AG20443 (cell line): ENCODE measurements around the gene C12orf50.
A peak's percentile ranks its signal among the peaks of the same experiment; 100 is the strongest.
"Not testable (repeated sequence)": the region's sequence is repeated elsewhere in the genome, so short reads cannot be mapped to it uniquely, and the experiment has no call there.

Source experiments
- DNase-seq: peaks from one replicate; pipeline ENCODE4 v3.0.0; 2012; ENCODE audit warnings: low spot score, mixed read lengths

C12orf50 gene

DNA sequence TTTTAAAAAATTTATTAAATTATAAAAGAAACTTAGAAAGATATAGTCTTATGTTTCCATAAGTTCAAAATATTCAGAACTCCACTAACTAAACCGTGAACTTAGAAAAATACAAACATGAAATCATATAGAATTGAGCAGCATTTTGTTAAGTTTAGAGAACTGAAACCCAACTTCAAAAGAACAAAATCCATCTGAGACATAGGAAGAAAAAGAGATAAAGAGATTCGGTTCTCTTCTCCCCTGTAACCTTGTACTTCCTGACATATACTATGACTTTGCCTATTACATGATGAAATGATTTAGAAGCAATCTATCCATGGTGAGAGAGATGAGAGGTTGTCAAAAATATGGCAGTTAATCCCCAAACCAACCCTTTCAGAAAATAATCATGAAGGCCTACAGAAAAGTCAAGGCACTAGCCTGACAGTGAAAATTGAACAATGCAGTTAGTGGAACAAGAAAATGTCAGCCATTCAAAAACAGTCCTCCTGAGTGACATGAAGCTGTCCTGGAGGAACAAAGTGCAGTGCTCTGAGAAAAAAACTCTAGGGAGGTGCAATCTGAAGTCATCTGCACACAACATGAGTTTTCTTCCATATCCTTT is 44.0 kb downstream of the C12orf50 start:
- no peak for DNase-seq

DNA sequence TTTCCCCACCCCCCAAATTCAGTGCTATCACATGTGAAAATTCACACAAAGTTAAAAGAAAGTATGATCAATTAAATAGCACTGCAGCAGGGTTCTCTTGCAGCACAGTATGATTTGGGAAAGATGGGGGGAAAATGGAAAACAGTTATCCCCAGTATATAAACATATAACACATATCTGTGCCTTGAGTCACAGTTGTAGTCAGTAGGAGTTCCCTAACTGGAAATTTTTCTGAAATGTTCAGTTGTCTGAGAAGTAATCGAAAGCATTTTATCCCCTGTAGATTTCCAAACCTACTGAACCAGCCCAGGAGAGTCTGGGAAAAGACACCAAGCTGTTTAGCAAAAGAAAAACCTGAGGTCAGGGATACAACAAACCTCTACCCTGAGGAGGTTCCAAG is 47.0 kb downstream of the C12orf50 start:
- peak; percentile 13 for DNase-seq

- DNase-seq = no peak
Measured at GRCh38 chr12:87981495-87981894, 47.7 kb downstream of the C12orf50 start.

- no peak for DNase-seq
Measured at GRCh38 chr12:87975879-87976278, 53.3 kb downstream of the C12orf50 start.

- no peak for DNase-seq
Measured at GRCh38 chr12:87967871-87968270, 61.3 kb downstream of the C12orf50 start.

DNA sequence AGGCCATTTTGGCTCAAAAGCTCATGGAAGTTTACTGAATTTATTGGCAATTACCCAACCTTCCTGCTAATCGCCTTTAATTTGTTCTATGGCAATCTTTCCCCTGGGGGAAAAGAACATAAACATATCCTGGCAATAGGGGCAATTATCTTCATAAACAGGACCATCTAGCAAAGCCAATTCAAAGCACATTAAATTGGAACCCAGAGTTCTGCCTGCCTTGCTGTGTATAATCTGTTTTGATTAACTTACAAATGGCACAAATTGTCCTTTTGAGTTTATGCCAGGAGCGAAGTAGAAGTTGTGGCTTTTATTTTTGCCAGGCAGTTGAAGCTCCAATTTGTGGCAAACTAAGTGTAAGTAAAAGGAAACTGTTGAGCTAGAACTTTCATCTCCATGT is 68.6 kb downstream of the C12orf50 start:
- no peak for DNase-seq

GRCh38 chr12:87954028-87954427 is 75.2 kb downstream of the C12orf50 start:
- DNase-seq = not testable (repeated sequence)

DNA sequence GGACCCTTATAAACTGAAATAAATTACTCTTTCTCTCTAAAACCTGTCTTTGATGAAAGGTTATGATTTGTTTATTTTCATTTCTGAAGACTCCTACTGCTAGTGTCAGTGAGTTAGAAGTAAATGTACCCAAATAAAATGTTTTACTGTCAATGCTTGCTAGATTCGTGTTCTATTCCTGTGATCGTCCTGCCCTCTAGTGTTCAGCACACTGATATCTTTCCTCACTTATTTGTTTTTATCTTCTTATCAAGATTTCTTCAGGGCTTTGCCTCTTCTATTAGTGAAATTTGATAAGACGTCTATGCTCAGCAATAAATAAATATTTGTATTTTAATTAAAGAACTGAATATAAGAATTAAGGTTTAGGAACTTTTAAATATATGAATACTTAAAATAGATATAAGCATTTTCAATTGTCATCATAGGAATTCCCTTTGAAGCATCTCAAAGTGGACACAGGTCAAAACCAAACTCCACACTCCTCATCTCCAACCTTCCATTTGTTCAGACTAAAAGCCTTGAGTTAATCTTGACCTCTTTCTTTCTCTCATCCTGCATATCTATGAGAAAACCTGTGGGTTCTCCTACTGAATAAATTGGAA is 75.8 kb downstream of the C12orf50 start:
- DNase-seq = peak; percentile 54

DNA sequence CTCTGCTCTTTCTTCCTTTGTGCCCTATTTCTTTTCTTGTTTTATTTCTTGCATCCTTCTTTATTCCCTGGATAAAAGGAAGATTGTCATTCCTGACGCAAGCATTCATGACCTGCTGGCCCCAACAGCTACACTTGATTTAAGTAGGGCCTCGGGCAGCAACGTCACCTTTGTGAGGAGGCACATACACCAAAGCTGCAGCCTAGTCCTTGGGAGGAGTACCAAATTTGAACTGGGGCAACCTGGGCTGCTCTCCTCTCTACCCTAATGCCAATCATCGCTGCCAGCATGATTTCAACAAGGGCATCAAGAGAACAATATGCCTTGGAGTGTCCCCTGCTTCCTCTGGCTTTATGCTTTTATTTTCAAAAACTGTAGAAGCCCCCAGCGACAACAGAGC is 76.4 kb downstream of the C12orf50 start:
- DNase-seq = no peak

GRCh38 chr12:87952223-87952622 is 77.0 kb downstream of the C12orf50 start:
- no peak for DNase-seq

GRCh38 chr12:87943762-87944161 is 85.4 kb downstream of the C12orf50 start:
- DNase-seq = no peak

- DNase-seq = no peak
Measured at GRCh38 chr12:87943023-87943422, 86.2 kb downstream of the C12orf50 start.

DNA sequence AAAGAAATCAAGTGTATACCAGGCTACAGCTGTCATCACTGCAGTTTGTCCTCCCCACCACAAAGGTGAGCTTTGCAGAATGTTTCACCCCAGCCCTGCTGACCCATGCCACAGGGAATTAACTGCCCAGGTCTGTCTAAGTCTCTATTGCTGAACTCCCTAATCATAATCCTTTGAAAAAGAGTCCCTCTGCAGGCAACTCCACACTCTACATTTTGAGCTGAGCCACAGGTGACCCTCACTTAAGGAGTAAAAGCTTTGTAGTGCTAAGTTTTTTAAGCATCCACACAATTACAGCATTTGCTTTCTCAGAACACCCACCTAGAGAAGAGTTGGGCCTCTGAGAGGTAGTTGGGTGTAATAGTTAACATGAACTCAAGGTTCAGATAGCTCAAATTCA is 90.0 kb downstream of the C12orf50 start:
- no peak for DNase-seq

DNA sequence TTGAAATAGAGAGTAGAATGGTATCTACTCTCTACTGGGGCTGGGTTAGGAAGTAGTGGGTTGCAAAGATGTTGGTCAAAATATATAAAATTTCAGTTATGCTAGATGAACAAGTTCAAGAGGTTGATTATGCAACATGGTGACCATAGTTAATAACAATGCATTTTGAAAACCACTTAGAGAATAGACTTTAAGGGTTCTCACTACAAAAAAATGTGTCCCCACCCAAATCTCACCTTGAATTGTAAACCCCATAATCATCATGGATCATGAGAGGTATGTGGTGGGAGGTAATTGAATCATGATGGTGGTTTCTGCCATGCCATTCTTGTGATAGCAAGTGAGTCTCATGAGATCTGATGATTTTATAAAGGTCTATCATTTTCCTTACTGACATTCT is 94.0 kb downstream of the C12orf50 start:
- no peak for DNase-seq

GRCh38 chr12:87933991-87934390 is 95.2 kb downstream of the C12orf50 start:
- no peak for DNase-seq

- no peak for DNase-seq
Measured at GRCh38 chr12:87931812-87932211, 97.4 kb downstream of the C12orf50 start.

DNA sequence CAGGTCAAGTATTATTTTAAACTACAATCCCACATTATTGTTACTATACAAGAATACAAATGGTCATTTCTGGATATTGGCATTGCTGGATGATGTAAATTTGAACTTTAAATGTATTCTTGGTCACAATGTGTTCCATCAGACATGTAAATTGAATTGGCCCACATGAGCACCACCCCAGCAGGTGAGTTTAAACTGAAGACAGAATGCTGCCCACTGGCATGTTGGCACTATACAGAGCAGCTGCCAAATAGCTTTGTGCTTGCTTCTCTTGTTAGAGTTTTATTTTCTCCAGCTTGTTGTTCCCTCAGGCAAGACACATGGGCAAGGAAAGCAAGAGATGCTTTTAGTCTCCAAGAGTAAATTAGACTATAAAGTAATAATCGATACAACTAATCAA is 98.6 kb downstream of the C12orf50 start:
- no peak for DNase-seq
